ENCODE data around the gene KIF21A.

GRCh38 chr12:39441189-39441962 is 1.5 kb downstream of the KIF21A start:
- TF ChIP-seq CTCF (IDR thresholded peaks at IDR 0.05; ENCODE audit: low read depth, low read length) (no peak), EZH2phosphoT487 (IDR thresholded peaks at IDR 0.05; ENCODE audit: low read depth) (no peak)
